H1 (cell line): ENCODE data around the gene SH3YL1. TPM values are rescaled to one million over a fixed set of nuclear protein-coding genes. Genes with fewer than 3 reads are reported as not detected.
A peak's percentile ranks its signal among the peaks of the same experiment; 100 is the strongest.

Experiments
- CTCF ChIA-PET: fragments of 300-600 bp; sonication (Branson Sonifier 250); formaldehyde crosslinking; loops from one replicate; lab custom pipeline; 2021; ENCODE audit not compliant: partially characterized antibody; lab: Charles Lee
- POLR2A ChIA-PET: fragments of 300-600 bp; sonication (Branson Sonifier 250); formaldehyde crosslinking; loops from one replicate; lab custom pipeline; 2021; ENCODE audit warnings: inconsistent platforms; ENCODE audit not compliant: partially characterized antibody; lab: Charles Lee
- DNase-seq, 2 experiments: peaks; one replicate each; pipeline versions ENCODE4 v3.0.0 to v3.0.0-alpha.2; 2010 to 2022; ENCODE audit warnings: low spot score in 2 of 2, low read depth in 1 of 2, mixed read lengths in 1 of 2
- FAIRE-seq: peaks from 2 replicates; lab custom pipeline; 2011; peaks lifted over from hg19 to GRCh38; lab: Jason Lieb, UNC
- H2AFZ ChIP-seq: 2 replicates; pipeline ENCODE4 v1.8.1; 2012; ENCODE audit warnings: low read length, inconsistent platforms
- H2AK5ac ChIP-seq: 2 replicates; pipeline ENCODE4 v1.6.1; 2013; ENCODE audit warnings: low read depth, low read length
- H2BK120ac ChIP-seq: replicated peaks from 2 replicates; pipeline ENCODE3; 2013; ENCODE audit warnings: low read depth, low read length, inconsistent platforms
- H2BK12ac ChIP-seq: 2 replicates; pipeline ENCODE4 v1.6.1; 2013; ENCODE audit warnings: low read depth, low read length
- H2BK15ac ChIP-seq: 2 replicates; pipeline ENCODE4 v1.6.1; 2013; ENCODE audit warnings: low read length
- H2BK20ac ChIP-seq: 2 replicates; pipeline ENCODE4 v1.6.1; 2013; ENCODE audit warnings: low read length
- H2BK5ac ChIP-seq: 2 replicates; pipeline ENCODE4 v1.6.1; 2013; ENCODE audit warnings: low read depth, low read length
- H3K14ac ChIP-seq: 2 replicates; pipeline ENCODE4 v1.6.1; 2013; ENCODE audit warnings: inconsistent platforms; ENCODE audit not compliant: insufficient read length
- H3K18ac ChIP-seq: 2 replicates; pipeline ENCODE4 v1.6.1; 2013; ENCODE audit warnings: low read length; ENCODE audit errors: extremely low read depth
- H3K23ac ChIP-seq: 2 replicates; pipeline ENCODE4 v1.6.1; 2013; ENCODE audit warnings: inconsistent platforms; ENCODE audit not compliant: insufficient read length
- H3K23me2 ChIP-seq: 2 replicates; pipeline ENCODE4 v1.6.1; 2013; ENCODE audit warnings: low read depth, low read length
- H3K27ac ChIP-seq: 2 replicates; pipeline ENCODE4 v1.6.1; 2011; ENCODE audit warnings: low read depth, low read length, inconsistent platforms
- H3K27me3 ChIP-seq, 4 experiments: replicated peaks in 1 of 4; 1 replicate in 1 of 4; 2 replicates in 3 of 4; pipeline versions ENCODE4 v1.6.1 to v1.8.1; 2011 to 2013; ENCODE audit warnings: low read length in 3 of 4, mild to moderate bottlenecking in 3 of 4, inconsistent platforms in 2 of 4, mixed read lengths in 2 of 4, moderate library complexity in 1 of 4; ENCODE audit not compliant: control insufficient read depth in 3 of 4, insufficient read depth in 3 of 4; ENCODE audit errors: extremely low read depth in 1 of 4
- H3K36me3 ChIP-seq, 4 experiments: 2 replicates each; pipeline versions ENCODE4 v1.6.1 to v1.8.1; 2011 to 2013; ENCODE audit warnings: mild to moderate bottlenecking in 4 of 4, low read length in 3 of 4, moderate library complexity in 2 of 4, control low read depth in 1 of 4, inconsistent platforms in 1 of 4; ENCODE audit not compliant: insufficient read depth in 4 of 4, control insufficient read depth in 2 of 4
- H3K4ac ChIP-seq: replicated peaks from 2 replicates; pipeline ENCODE3; 2013; ENCODE audit warnings: low read length, low read depth, mixed read lengths, inconsistent platforms; ENCODE audit not compliant: insufficient read length
- H3K4me1 ChIP-seq, 4 experiments: replicated peaks in 1 of 4; 1 replicate in 1 of 4; 2 replicates in 3 of 4; pipeline versions ENCODE4 v1.6.1 to v1.8.1; 2011 to 2013; ENCODE audit warnings: low read length in 3 of 4, inconsistent platforms in 2 of 4, mixed read lengths in 1 of 4; ENCODE audit not compliant: insufficient read depth in 4 of 4, control insufficient read depth in 3 of 4
- H3K4me2 ChIP-seq, 2 experiments: 2 replicates each; pipeline versions ENCODE4 v1.6.1 to v1.8.1; 2011 to 2013; ENCODE audit warnings: low read depth in 2 of 2, low read length in 2 of 2, control low read depth in 1 of 2, inconsistent platforms in 1 of 2, mild to moderate bottlenecking in 1 of 2; ENCODE audit not compliant: insufficient read depth in 1 of 2
- H3K4me3 ChIP-seq, 4 experiments: fragments of 200-600, 300-600 bp in 1 of 4; sonication (generic), shearing (Covaris generic), sonication (Bioruptor Twin) in 1 of 4; 2 replicates each; pipeline versions ENCODE4 v1.5.1 to v1.8.1; 2011 to 2016; ENCODE audit warnings: low read length in 4 of 4, low read depth in 3 of 4, control low read depth in 2 of 4, inconsistent platforms in 2 of 4, mild to moderate bottlenecking in 2 of 4, mixed read lengths in 1 of 4, moderate library complexity in 1 of 4; ENCODE audit not compliant: insufficient read depth in 2 of 4; ENCODE audit errors: extremely low read depth in 1 of 4
- H3K56ac ChIP-seq: replicated peaks from 2 replicates; pipeline ENCODE3; 2013; ENCODE audit warnings: low read depth, mild to moderate bottlenecking, mixed read lengths, low read length, inconsistent platforms; ENCODE audit not compliant: insufficient read length
- H3K79me1 ChIP-seq: 2 replicates; pipeline ENCODE4 v1.6.1; 2013; ENCODE audit warnings: low read depth, low read length, control low read depth
- H3K79me2 ChIP-seq, 2 experiments: 2 replicates each; pipeline versions ENCODE4 v1.6.1 to v1.8.1; 2012 to 2013; ENCODE audit warnings: low read length in 2 of 2, mild to moderate bottlenecking in 2 of 2, inconsistent platforms in 1 of 2; ENCODE audit not compliant: insufficient read depth in 2 of 2, control insufficient read depth in 1 of 2
- H3K9ac ChIP-seq, 4 experiments: replicated peaks in 1 of 4; 1 replicate in 1 of 4; 2 replicates in 3 of 4; pipeline versions ENCODE4 v1.6.1 to v1.8.1; 2011 to 2013; ENCODE audit warnings: low read depth in 3 of 4, low read length in 3 of 4, control low read depth in 2 of 4, mild to moderate bottlenecking in 2 of 4, moderate library complexity in 2 of 4, inconsistent platforms in 1 of 4; ENCODE audit errors: extremely low read depth in 1 of 4
- H3K9me3 ChIP-seq, 2 experiments: 2 replicates each; pipeline versions ENCODE4 v1.6.1 to v1.8.1; 2012 to 2013; ENCODE audit warnings: mild to moderate bottlenecking in 2 of 2, moderate library complexity in 2 of 2, control low read depth in 1 of 2, inconsistent platforms in 1 of 2, low read depth in 1 of 2, low read length in 1 of 2, mixed read lengths in 1 of 2; ENCODE audit not compliant: insufficient read depth in 2 of 2
- H4K20me1 ChIP-seq, 2 experiments: replicated peaks in 1 of 2; 2 replicates each; pipeline versions ENCODE3 to v1.8.1; 2011 to 2013; ENCODE audit warnings: inconsistent platforms in 2 of 2, low read length in 2 of 2, mild to moderate bottlenecking in 1 of 2; ENCODE audit not compliant: insufficient read depth in 2 of 2, control insufficient read depth in 1 of 2
- H4K5ac ChIP-seq: 2 replicates; pipeline ENCODE4 v1.6.1; 2013; ENCODE audit warnings: low read length, low read depth, mixed read lengths, inconsistent platforms; ENCODE audit not compliant: insufficient read length
- H4K8ac ChIP-seq: 2 replicates; pipeline ENCODE4 v1.8.0; 2013; ENCODE audit warnings: mild to moderate bottlenecking, moderate library complexity, low read length, inconsistent platforms; ENCODE audit not compliant: insufficient read depth; ENCODE audit errors: extremely low read depth
- H4K91ac ChIP-seq: replicated peaks from 2 replicates; pipeline ENCODE3; 2013; ENCODE audit warnings: low read length, mixed read lengths, inconsistent platforms; ENCODE audit not compliant: insufficient read length
- ASH2L ChIP-seq: fragments of 200-600, 300-600 bp; sonication (generic); IDR thresholded peaks from one replicate; pipeline ENCODE4 v1.7.1; 2017; ENCODE audit warnings: low read length
- HDAC2 ChIP-seq, 2 experiments: fragments of 300-600 bp in 1 of 2; sonication (generic) in 1 of 2; IDR thresholded peaks; 2 replicates each; pipeline ENCODE4 v1.6.1; 2011 to 2012; ENCODE audit warnings: low read depth in 2 of 2, low read length in 2 of 2, mild to moderate bottlenecking in 2 of 2, moderate library complexity in 2 of 2, borderline replicate concordance in 1 of 2, inconsistent platforms in 1 of 2
- NRF1 ChIP-seq: IDR thresholded peaks from 2 replicates; pipeline ENCODE4 v1.6.1; 2011; ENCODE audit warnings: mild to moderate bottlenecking, low read depth, low read length, improper control_type of control experiment
- PHF8 ChIP-seq: fragments of 200-600 bp; sonication (generic); conservative IDR thresholded peaks from 2 replicates; pipeline ENCODE4 v1.7.1; 2012; ENCODE audit warnings: low read depth, mild to moderate bottlenecking, inconsistent platforms, low read length, moderate library complexity
- POU5F1 ChIP-seq: IDR thresholded peaks from 2 replicates; pipeline ENCODE4 v1.6.1; 2011; ENCODE audit warnings: low read depth, mild to moderate bottlenecking, low read length, moderate library complexity
- SUZ12 ChIP-seq: fragments of 200-600 bp; sonication (generic); IDR thresholded peaks from 2 replicates; pipeline ENCODE4 v1.6.1; 2012; ENCODE audit warnings: mild to moderate bottlenecking, inconsistent platforms, low read length, moderate library complexity, mixed read lengths
- WGBS, 2 experiments: shearing (Covaris generic) in 1 of 2; methylation state at CpG; one replicate each; pipeline versions ENCODE4 v1.1.6 to v1.1.7; 2013 to 2015; ENCODE audit warnings: low lambda C conversion rate in 2 of 2, mixed read lengths in 2 of 2, inconsistent platforms in 1 of 2, low coverage in 1 of 2, missing lambda C conversion rate in 1 of 2; ENCODE audit not compliant: insufficient replicate concordance in 2 of 2, insufficient coverage in 1 of 2, insufficient read length in 1 of 2; ENCODE audit errors: extremely low coverage in 1 of 2, missing lambda C conversion rate in 1 of 2; 5-methylcytosine and 5-hydroxymethylcytosine counted together
- long read RNA-seq, 2 experiments: library from RNA in 1 of 2; library from capped mRNA in 1 of 2; stranded (forward); transcript quantifications; one replicate each; pipeline ENCODE4 v2.0.0, GENCODE V29; 2021; ENCODE audit warnings: inconsistent platforms in 1 of 2
- polyA minus RNA-seq, 3 experiments: library from RNA; depleted of rRNA, polyadenylated mRNA; stranded (reverse); fragments of >200 nt; gene quantifications; 1 replicate in 2 of 3; 2 replicates in 1 of 3; pipeline ENCODE4 v1.2.3, GENCODE V29; 2011
- polyA plus RNA-seq, 7 experiments: library from polyadenylated mRNA; depleted of rRNA in 3 of 7; stranded (reverse) in 5 of 7; unstranded in 2 of 7; fragments of >200 nt in 5 of 7; fragments of 200-250 nt in 2 of 7; gene quantifications; 1 replicate in 5 of 7; 2 replicates in 1 of 7; 4 replicates in 1 of 7; pipeline versions ENCODE4 v1.2.1 to v1.2.3, GENCODE V29; 2011 to 2013; ENCODE audit warnings: missing spikeins in 2 of 7, mixed read lengths in 2 of 7
- total RNA-seq: library from RNA; stranded (reverse); fragmentation: NEBNext Ultra II Directional; extraction: Animal tissue kit (Norgen Biotek cat#: 25700); gene quantifications from 2 replicates; pipeline ENCODE4 v1.2.1, GENCODE V29; 2021

Gene SH3YL1, protein sequence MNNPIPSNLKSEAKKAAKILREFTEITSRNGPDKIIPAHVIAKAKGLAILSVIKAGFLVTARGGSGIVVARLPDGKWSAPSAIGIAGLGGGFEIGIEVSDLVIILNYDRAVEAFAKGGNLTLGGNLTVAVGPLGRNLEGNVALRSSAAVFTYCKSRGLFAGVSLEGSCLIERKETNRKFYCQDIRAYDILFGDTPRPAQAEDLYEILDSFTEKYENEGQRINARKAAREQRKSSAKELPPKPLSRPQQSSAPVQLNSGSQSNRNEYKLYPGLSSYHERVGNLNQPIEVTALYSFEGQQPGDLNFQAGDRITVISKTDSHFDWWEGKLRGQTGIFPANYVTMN
- 31.4 and 37.2 TPM in 2 replicates for total RNA-seq
- 12.9 and 13.6 TPM in 2 replicates for polyA plus RNA-seq (2011; rRNA removed)
- polyA plus RNA-seq (2011; cell fraction: cytosol; rRNA removed) = 22.5 TPM
- polyA plus RNA-seq (2011; cell fraction: nucleus; rRNA removed) = 28.4 TPM
- polyA plus RNA-seq (2012, experiment 1 of 2) = 24.6 to 32.5 TPM (median 25.7 TPM) in 4 replicates
- polyA plus RNA-seq (2012, experiment 2 of 2) = 5.9 TPM
- polyA plus RNA-seq (2013, experiment 1 of 2) = 27.9 TPM
- 26.7 TPM for polyA plus RNA-seq (2013, experiment 2 of 2)
- polyA minus RNA-seq (2011; rRNA and poly(A)+ RNA removed) = 18.9 and 19.0 TPM in 2 replicates
- 15.1 TPM for polyA minus RNA-seq (2011; cell fraction: cytosol; rRNA and poly(A)+ RNA removed)
- polyA minus RNA-seq (2011; cell fraction: nucleus; rRNA and poly(A)+ RNA removed) = 44.6 TPM
- long read RNA-seq, experiment 1, partial matches to known transcripts = 6 of 31 reads
- long read RNA-seq, experiment 1, other reads (novel, unspliced or antisense) = 20 of 31 reads
- long read RNA-seq, experiment 2, transcript SH3YL1-205 (9 exons, 1,695 nt) = major isoform, 9 of 32 reads
- long read RNA-seq, experiment 2, partial matches to known transcripts = 5 of 32 reads
- long read RNA-seq, experiment 2, other reads (novel, unspliced or antisense) = 17 of 32 reads

DNA sequence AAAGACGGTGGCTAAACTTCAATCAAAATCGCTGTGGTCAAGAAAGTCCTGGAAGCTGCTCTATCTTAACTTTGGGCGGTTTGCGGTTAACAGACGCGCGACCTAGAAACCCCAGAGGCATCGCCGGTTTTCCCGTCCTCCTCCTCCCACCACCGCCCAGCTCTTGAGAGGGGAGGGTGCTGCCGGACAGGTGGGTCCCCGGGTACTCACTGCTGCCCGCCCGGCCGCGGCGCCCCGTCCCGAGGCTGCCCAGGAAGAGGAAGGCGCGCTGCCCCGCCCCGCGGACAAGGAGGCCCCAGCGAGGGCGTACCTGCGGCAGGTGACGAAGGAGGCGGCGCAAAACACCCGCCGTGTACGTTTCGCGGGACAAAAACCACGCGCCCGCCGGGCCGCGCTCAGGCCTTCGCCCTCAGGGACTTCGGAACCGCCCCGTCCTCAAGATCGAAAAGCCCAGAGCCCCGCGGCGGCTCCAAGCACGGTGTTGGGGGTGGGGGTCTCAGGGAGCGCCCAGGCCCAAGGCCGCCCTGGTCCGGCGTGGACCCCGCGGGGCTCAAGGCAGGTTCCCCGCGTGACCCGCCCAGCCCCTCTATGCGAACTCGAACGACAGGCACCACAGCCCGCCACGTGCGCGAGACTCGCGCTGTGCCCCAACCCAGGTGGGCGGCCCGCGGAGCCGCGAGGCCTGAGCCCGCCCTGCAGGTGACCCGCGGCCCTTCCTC is at the start of gene SH3YL1:
Gene SH3YL1 (minus strand): TSS at position 259 of the 719 bp plus-strand sequence. CDS start 48 bp downstream, at position 211.
- Histone ChIP-seq H3K79me1 (peaks cover 3% of the 10 kb centered on the region; the same call in 1 of the 2 replicates), H3K4ac (peak within 1 kb of the TSS; percentile 98), H4K91ac (peak within 1 kb of the TSS; percentile 98), H2BK15ac (no peak within 1 kb of the TSS), H3K4me3 (peak within 1 kb of the TSS; percentile 89 to 98 (median 95)), H2BK5ac (peak within 1 kb of the TSS; percentile 96), H2AK5ac (no peak within 1 kb of the TSS), H3K56ac (peak within 1 kb of the TSS; percentile 88), H3K9ac (peak within 1 kb of the TSS; percentile 86 to 99 (median 98)), H3K23ac (no peak within 1 kb of the TSS), H2BK20ac (no peak within 1 kb of the TSS), H2BK12ac (no peak within 1 kb of the TSS; the same call in 1 of the 2 replicates), H3K9me3 (peaks cover 0 to 1% of the 10 kb centered on the region in 2 experiments; a peak in 2 of 4 replicates), H4K5ac (peak within 1 kb of the TSS; percentile 99), H3K23me2 (peaks cover 9% of the 10 kb centered on the region; the same call in 1 of the 2 replicates), H4K20me1 (peaks cover 6 to 23% of the 10 kb centered on the region in 2 experiments), H3K4me2 (peak within 1 kb of the TSS; percentile 84 to 93), H2AFZ (no peak within 1 kb of the TSS), H4K8ac (peak within 1 kb of the TSS; percentile 99), H3K4me1 (peaks cover 0 to 7% (median 4%) of the 10 kb centered on the region in 4 experiments; a peak in 4 of 7 replicates), H3K14ac (no peak within 1 kb of the TSS), H3K27ac (peak within 1 kb of the TSS; percentile 97), H3K27me3 (peaks cover 0 to 9% (median 5%) of the 10 kb centered on the region in 4 experiments; a peak in 5 of 7 replicates), H3K79me2 (peaks cover 38 to 67% of the 10 kb centered on the region in 2 experiments), H2BK120ac (peak within 1 kb of the TSS; percentile 31), H3K36me3 (peaks cover 0 to 6% (median 0%) of the 10 kb centered on the region in 4 experiments; a peak in 3 of 8 replicates), H3K18ac (peak within 1 kb of the TSS; percentile 95)
- DNase-seq = no peak
- ChIA-PET CTCF (interaction anchor here (0.7 to 1.3 kb wide), 2 partner anchors 23 to 252 kb away, joined by 3 read pairs; no protein-coding TSS in a partner anchor), POLR2A (interaction anchor here (0.7 to 1.9 kb wide), 12 partner anchors 10 to 101 kb away, joined by 3 to 8 read pairs (median 4); partner anchors contain the start of gene ALKAL2)
- FAIRE-seq = no peak
- 5% methylated on average over 27 of the region's 77 CpGs; no CpG with 5 or more reads in 1 of the 2 experiments for WGBS, 2 experiments
- peak; percentile 65 for TF ChIP-seq ASH2L
- TF ChIP-seq PHF8 = peak; percentile 53; the same call in 1 of the 2 replicates
- TF ChIP-seq POU5F1 = no peak
- TF ChIP-seq HDAC2 (IDR thresholded peaks at IDR 0.05; ENCODE audit: borderline replicate concordance in 1 of 2, low read depth in 2 of 2, low read length in 2 of 2) = peak in 1 of 2 experiments; percentile 70; a peak in 1 of 4 replicates
- no peak for TF ChIP-seq NRF1
- TF ChIP-seq SUZ12 = peak; percentile 45; the same call in 1 of the 2 replicates
